Kidney (tissue), 14 donors: ENCODE results near the gene HEPHL1. TPM values are rescaled to one million over a fixed set of nuclear protein-coding genes. Genes with fewer than 3 reads are reported as not detected.

ENCODE experiments used
- DNase-seq, 5 donors: peaks; one replicate each; pipeline ENCODE4 v3.0.0-alpha.2; 2013 to 2020
- FAIRE-seq: peaks from 2 replicates; lab custom pipeline; 2012; peaks lifted over from hg19 to GRCh38; lab: Jason Lieb, UNC
- H3K27ac ChIP-seq, 2 donors: one replicate each; pipeline ENCODE4 v1.7.0; 2013; ENCODE audit warnings: low read depth in 2 of 2, low read length in 2 of 2, inconsistent platforms in 1 of 2
- H3K27me3 ChIP-seq: one replicate; pipeline ENCODE4 v1.7.1; 2013; ENCODE audit warnings: low read length, inconsistent platforms; ENCODE audit not compliant: control insufficient read depth, insufficient read depth
- H3K36me3 ChIP-seq, 3 donors: one replicate each; pipeline versions ENCODE4 v1.7.0 to v1.7.1; 2013; ENCODE audit warnings: low read length in 3 of 3, control low read depth in 1 of 3, inconsistent platforms in 1 of 3; ENCODE audit not compliant: insufficient read depth in 3 of 3, control insufficient read depth in 2 of 3
- H3K4me1 ChIP-seq, 3 donors: one replicate each; pipeline versions ENCODE4 v1.7.0 to v1.7.1; 2013; ENCODE audit warnings: low read length in 3 of 3, inconsistent platforms in 1 of 3, low read depth in 1 of 3; ENCODE audit not compliant: control insufficient read depth in 2 of 3, insufficient read depth in 2 of 3
- H3K4me3 ChIP-seq, 3 donors: one replicate each; pipeline versions ENCODE4 v1.7.0 to v1.8.1; 2013; ENCODE audit warnings: low read length in 3 of 3, control low read depth in 1 of 3, inconsistent platforms in 1 of 3
- H3K9ac ChIP-seq, 3 donors: one replicate each; pipeline versions ENCODE4 v1.7.0 to v1.7.1; 2013; ENCODE audit warnings: low read length in 3 of 3, control low read depth in 1 of 3, inconsistent platforms in 1 of 3
- H3K9me3 ChIP-seq, 3 donors: one replicate each; pipeline versions ENCODE4 v1.7.0 to v1.7.1; 2013; ENCODE audit warnings: low read length in 3 of 3, control low read depth in 1 of 3, inconsistent platforms in 1 of 3; ENCODE audit not compliant: control insufficient read depth in 2 of 3, insufficient read depth in 1 of 3
- intact Hi-C: fragments of 100-400 bp; cut with DNase I; formaldehyde crosslinking; loops from one replicate; pipeline ENCODE4 v1.11.1; 2022
- polyA plus RNA-seq: library from polyadenylated mRNA; stranded (reverse); fragments of 350-450 nt; fragmentation: Illumina TruSeq; extraction: RNeasy Lipid Tissue Mini Kit (QIAGEN cat#74804); gene quantifications from one replicate; pipeline ENCODE4 v1.2.3, GENCODE V29; 2014; ENCODE audit warnings: low read depth, low replicate concordance; ENCODE audit not compliant: insufficient read depth
- total RNA-seq: library from RNA; stranded (reverse); fragmentation: NEBNext Ultra II Directional; extraction: Animal tissue kit (Norgen Biotek cat#: 25700); gene quantifications from one replicate; pipeline ENCODE4 v1.2.1, GENCODE V29; 2021
- TF ChIP-seq, protein P1 (sequence below): IDR thresholded peaks from 3 replicates; pipeline ENCODE4 v1.5.1; 2012; ENCODE audit warnings: mild to moderate bottlenecking, moderate library complexity, borderline replicate concordance; ENCODE audit not compliant: insufficient read depth; ENCODE audit errors: extremely low read depth
- donor health status: control.
- donor health status: control.
- donor health status: control.
- donor health status: control.
- donor health status: control.
- donor health status: DM: yes; HTN: yes; CAD: no.
- donor health status: Normal renal cell carcinoma (clear cell type).

HEPHL1 gene
- total and polyA plus RNA-seq, 2 donors from 2014 or later: not detected

DNA sequence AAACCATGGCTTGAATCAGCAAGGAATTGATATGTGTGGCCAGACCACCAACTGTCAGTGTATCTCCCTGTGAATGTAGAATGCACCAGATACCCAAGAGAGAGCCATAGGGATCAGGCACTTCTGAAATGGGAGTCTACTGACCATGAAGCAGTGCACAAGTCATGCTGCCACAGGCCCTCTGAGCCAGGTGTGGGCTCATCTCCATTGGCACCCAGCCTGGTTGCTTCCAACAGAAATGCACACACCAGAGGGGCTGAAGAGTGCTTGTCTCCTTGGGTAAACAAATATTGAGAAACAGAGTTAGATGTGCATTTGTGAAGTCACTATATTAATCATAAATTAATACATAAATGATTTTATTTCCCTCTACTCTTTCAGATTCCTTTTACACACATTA is 79.1 kb downstream of the HEPHL1 start:
- Histone ChIP-seq H3K4me3 (no peak overlapping the region), H3K9me3 (no peaks in the 10 kb centered on the region), H3K4me1 (no peaks in the 10 kb centered on the region), H3K9ac (no peak overlapping the region), H3K36me3 (no peaks in the 10 kb centered on the region), H3K27me3 (no peaks in the 10 kb centered on the region), H3K27ac (no peak overlapping the region)
- FAIRE-seq (no peak), DNase-seq (no peak)
- intact Hi-C loops: no loop called here
- TF ChIP-seq, protein P1, sequence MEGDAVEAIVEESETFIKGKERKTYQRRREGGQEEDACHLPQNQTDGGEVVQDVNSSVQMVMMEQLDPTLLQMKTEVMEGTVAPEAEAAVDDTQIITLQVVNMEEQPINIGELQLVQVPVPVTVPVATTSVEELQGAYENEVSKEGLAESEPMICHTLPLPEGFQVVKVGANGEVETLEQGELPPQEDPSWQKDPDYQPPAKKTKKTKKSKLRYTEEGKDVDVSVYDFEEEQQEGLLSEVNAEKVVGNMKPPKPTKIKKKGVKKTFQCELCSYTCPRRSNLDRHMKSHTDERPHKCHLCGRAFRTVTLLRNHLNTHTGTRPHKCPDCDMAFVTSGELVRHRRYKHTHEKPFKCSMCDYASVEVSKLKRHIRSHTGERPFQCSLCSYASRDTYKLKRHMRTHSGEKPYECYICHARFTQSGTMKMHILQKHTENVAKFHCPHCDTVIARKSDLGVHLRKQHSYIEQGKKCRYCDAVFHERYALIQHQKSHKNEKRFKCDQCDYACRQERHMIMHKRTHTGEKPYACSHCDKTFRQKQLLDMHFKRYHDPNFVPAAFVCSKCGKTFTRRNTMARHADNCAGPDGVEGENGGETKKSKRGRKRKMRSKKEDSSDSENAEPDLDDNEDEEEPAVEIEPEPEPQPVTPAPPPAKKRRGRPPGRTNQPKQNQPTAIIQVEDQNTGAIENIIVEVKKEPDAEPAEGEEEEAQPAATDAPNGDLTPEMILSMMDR: no peak

DNA sequence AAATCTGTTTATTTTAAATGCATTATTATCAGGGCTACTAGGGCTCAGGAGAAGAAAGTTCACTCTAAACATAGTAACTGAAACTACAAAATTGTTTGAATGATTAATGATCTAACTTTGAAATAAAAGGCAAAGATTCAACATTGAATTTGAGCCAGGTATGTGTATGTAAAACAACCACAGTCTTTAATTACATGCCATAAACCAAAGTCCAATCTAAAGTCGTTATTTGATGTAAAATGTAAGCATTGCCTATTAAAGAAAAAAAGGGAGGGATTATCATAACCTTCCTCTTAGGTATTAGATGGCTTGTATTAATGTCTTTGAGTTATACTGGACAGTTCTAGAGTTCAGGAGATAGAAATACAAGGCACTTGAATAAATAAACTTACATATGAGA is 82.3 kb downstream of the HEPHL1 start:
- TF ChIP-seq, protein P1: no peak
- Histone ChIP-seq H3K4me1 (no peaks in the 10 kb centered on the region), H3K27me3 (no peaks in the 10 kb centered on the region), H3K9ac (no peak overlapping the region), H3K27ac (no peak overlapping the region), H3K36me3 (no peaks in the 10 kb centered on the region), H3K4me3 (no peak overlapping the region), H3K9me3 (no peaks in the 10 kb centered on the region)
- FAIRE-seq (no peak), DNase-seq (peak in 1 of 5 donors; percentile 1)
- intact Hi-C loops: no loop called here

DNA sequence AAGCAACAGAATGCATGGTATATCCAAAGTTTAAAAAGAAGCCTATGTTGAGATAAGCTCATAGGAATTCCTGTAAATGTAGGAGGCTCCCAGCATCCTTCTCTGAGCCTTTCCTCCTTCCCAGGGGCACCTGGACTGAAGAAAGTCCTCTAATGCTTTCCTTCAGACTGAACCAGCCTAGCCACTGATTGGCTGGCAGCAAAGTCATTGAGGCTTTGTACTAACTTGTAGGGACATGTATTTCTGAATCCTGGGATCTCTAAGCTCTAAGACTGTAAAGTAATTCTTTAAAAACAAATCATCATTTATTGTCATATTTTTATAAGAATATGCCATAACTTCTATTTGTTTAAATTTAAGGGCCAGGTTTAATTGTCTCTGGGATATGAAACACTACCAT is 83.6 kb downstream of the HEPHL1 start:
- Histone ChIP-seq H3K9me3 (no peaks in the 10 kb centered on the region), H3K27ac (no peak overlapping the region), H3K4me3 (no peak overlapping the region), H3K4me1 (no peaks in the 10 kb centered on the region), H3K36me3 (no peaks in the 10 kb centered on the region), H3K27me3 (no peaks in the 10 kb centered on the region), H3K9ac (no peak overlapping the region)
- DNase-seq (no peak), FAIRE-seq (no peak)
- intact Hi-C loops: no loop called here
- TF ChIP-seq, protein P1: no peak

DNA sequence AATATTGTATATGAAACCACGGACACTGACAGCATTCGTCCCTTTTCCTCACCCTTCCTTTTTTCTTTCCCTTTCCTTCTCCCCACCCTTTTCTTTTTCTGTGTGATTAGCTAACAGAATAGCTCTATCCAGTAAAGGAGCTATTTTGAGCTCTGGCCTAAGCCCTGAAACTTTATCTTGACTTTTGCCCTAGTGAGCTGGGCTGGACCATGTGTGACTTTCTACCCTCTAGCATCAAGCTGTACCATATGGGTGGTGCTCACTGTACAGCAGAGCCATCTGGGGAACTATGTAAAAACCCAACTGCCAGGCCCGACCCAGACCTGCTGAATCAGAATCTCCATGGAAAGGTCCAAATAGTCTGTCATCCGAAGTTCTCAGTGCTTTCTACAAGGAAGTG is 85.6 kb downstream of the HEPHL1 start:
- TF ChIP-seq, protein P1: no peak
- FAIRE-seq (no peak), DNase-seq (no peak)
- H3K9ac ChIP-seq: no peak overlapping the region
- intact Hi-C loops: no loop called here
- H3K4me1 ChIP-seq: no peaks in the 10 kb centered on the region
- H3K4me3 ChIP-seq: no peak overlapping the region
- H3K27me3 ChIP-seq: no peaks in the 10 kb centered on the region
- H3K36me3 ChIP-seq: no peaks in the 10 kb centered on the region
- no peaks in the 10 kb centered on the region for H3K9me3 ChIP-seq
- H3K27ac ChIP-seq: no peak overlapping the region
